GM10266 (cell line): ENCODE results near the gene SPATA20.

ENCODE experiments used
- DNase-seq: peaks from one replicate; pipeline ENCODE4 v3.0.0; 2012; ENCODE audit errors: extremely low spot score
- CTCF ChIP-seq: IDR thresholded peaks from 2 replicates; pipeline ENCODE4 v1.5.1; 2012; ENCODE audit warnings: mild to moderate bottlenecking, low read depth; ENCODE audit not compliant: control insufficient read depth, insufficient read depth; ENCODE audit errors: missing control alignments

The SPATA20 gene

GRCh38 chr17:50566886-50567285, 19.9 kb downstream of the SPATA20 start:
- no peak for TF ChIP-seq CTCF
- no peak for DNase-seq

GRCh38 chr17:50568659-50569058, 21.7 kb downstream of the SPATA20 start:
- DNase-seq, result no peak
- no peak for TF ChIP-seq CTCF

GRCh38 chr17:50569592-50569991, 22.6 kb downstream of the SPATA20 start:
- TF ChIP-seq CTCF, result no peak
- no peak for DNase-seq

GRCh38 chr17:50570032-50570431, 23.1 kb downstream of the SPATA20 start:
- TF ChIP-seq CTCF, result no peak
- no peak for DNase-seq

- no peak for DNase-seq
- no peak for TF ChIP-seq CTCF
Measured at GRCh38 chr17:50570528-50570927, 23.6 kb downstream of the SPATA20 start.

- no peak for DNase-seq
- no peak for TF ChIP-seq CTCF
Measured at GRCh38 chr17:50571681-50572080, 24.7 kb downstream of the SPATA20 start.

GRCh38 chr17:50572541-50572940, 25.6 kb downstream of the SPATA20 start:
- TF ChIP-seq CTCF, result no peak
- DNase-seq, result no peak
